WTC11 (cell line): ENCODE measurements around the gene HSPG2. TPM values are rescaled to one million over a fixed set of nuclear protein-coding genes. Genes with fewer than 3 reads are reported as not detected.

ENCODE experiments used
- ATAC-seq: fragments of 200-7000 bp; cut with Tn5 transposase; 2 replicates; pipeline ENCODE4 v1.10.0; 2021; ENCODE audit warnings: mild to moderate bottlenecking, moderate library complexity
- CTCF ChIA-PET: fragments of 300-600 bp; sonication (Branson Sonifier 250); formaldehyde crosslinking; loops from one replicate; lab custom pipeline; 2021; ENCODE audit warnings: antibody characterized with exemption; lab: Charles Lee
- POLR2A ChIA-PET: fragments of 350-600 bp; sonication (Branson Sonifier 250); formaldehyde crosslinking; loops from one replicate; lab custom pipeline; 2021; ENCODE audit warnings: antibody characterized with exemption; lab: Charles Lee
- DNase-seq: peaks from one replicate; pipeline ENCODE4 v3.0.0; 2021; ENCODE audit warnings: low spot score
- H3K27ac Mint-ChIP-seq: 2 replicates; pipeline ENCODE4 v1.8.0; 2021; ENCODE audit warnings: mixed read lengths
- H3K27me3 Mint-ChIP-seq: 2 replicates; pipeline ENCODE4 v1.8.0; 2021; ENCODE audit warnings: low read depth, mild to moderate bottlenecking, moderate library complexity, mixed read lengths
- H3K36me3 Mint-ChIP-seq: 2 replicates; pipeline ENCODE4 v1.8.0; 2021; ENCODE audit warnings: mixed read lengths
- H3K4me1 Mint-ChIP-seq: 2 replicates; pipeline ENCODE4 v1.8.0; 2022; ENCODE audit warnings: mixed read lengths
- H3K4me3 Mint-ChIP-seq: 2 replicates; pipeline ENCODE4 v1.8.0; 2021; ENCODE audit warnings: mild to moderate bottlenecking, moderate library complexity, mixed read lengths
- H3K9me3 Mint-ChIP-seq: 2 replicates; pipeline ENCODE4 v1.8.0; 2021; ENCODE audit warnings: mixed read lengths
- EMX1 ChIP-seq: fragments of 250-450 bp; sonication (Bioruptor Pico); IDR thresholded peaks from 2 replicates; pipeline ENCODE4 v1.8.0; 2021; ENCODE audit warnings: mild to moderate bottlenecking
- FOXJ3 ChIP-seq: sonication (generic); formaldehyde crosslinking; IDR thresholded peaks from 2 replicates; pipeline ENCODE4 v1.9.0; 2021; ENCODE audit warnings: missing genetic modification reagents, mild to moderate bottlenecking, borderline replicate concordance
- FOXP1 ChIP-seq: sonication (generic); formaldehyde crosslinking; IDR thresholded peaks from 2 replicates; pipeline ENCODE4 v1.8.0; 2022; ENCODE audit warnings: missing genetic modification reagents, mild to moderate bottlenecking, moderate library complexity, borderline replicate concordance
- KAT7 ChIP-seq: sonication (generic); formaldehyde crosslinking; IDR thresholded peaks from 2 replicates; pipeline ENCODE4 v1.8.1; 2023; ENCODE audit warnings: missing genetic modification reagents, mild to moderate bottlenecking, borderline replicate concordance
- NR2C2 ChIP-seq: sonication (generic); formaldehyde crosslinking; IDR thresholded peaks from 2 replicates; pipeline ENCODE4 v1.8.0; 2022; ENCODE audit warnings: mild to moderate bottlenecking, missing genetic modification reagents
- NR3C1 ChIP-seq: sonication (generic); formaldehyde crosslinking; conservative IDR thresholded peaks from 2 replicates; pipeline ENCODE4 v1.8.1; 2023; ENCODE audit warnings: low read depth, mild to moderate bottlenecking, missing genetic modification reagents
- PRRX2 ChIP-seq: fragments of 250-450 bp; sonication (Bioruptor Pico); IDR thresholded peaks from 2 replicates; pipeline ENCODE4 v1.8.0; 2021; ENCODE audit warnings: mild to moderate bottlenecking
- RELA ChIP-seq: sonication (generic); formaldehyde crosslinking; IDR thresholded peaks from 2 replicates; pipeline ENCODE4 v1.8.1; 2022; ENCODE audit warnings: missing genetic modification reagents, mild to moderate bottlenecking, borderline replicate concordance
- SMAD4 ChIP-seq: sonication (generic); formaldehyde crosslinking; IDR thresholded peaks from 2 replicates; pipeline ENCODE4 v1.8.0; 2022; ENCODE audit warnings: mild to moderate bottlenecking, missing genetic modification reagents
- ZNF317 ChIP-seq: sonication (generic); formaldehyde crosslinking; IDR thresholded peaks from 2 replicates; pipeline ENCODE4 v1.8.1; 2023; ENCODE audit warnings: low read depth, mild to moderate bottlenecking, moderate library complexity, missing genetic modification reagents, borderline replicate concordance
- ZNF416 ChIP-seq: fragments of 250-450 bp; sonication (Bioruptor Pico); IDR thresholded peaks from 2 replicates; pipeline ENCODE4 v1.9.0; 2021; ENCODE audit warnings: mild to moderate bottlenecking, inconsistent platforms
- ZNF423 ChIP-seq: fragments of 250-450 bp; sonication (Bioruptor Pico); IDR thresholded peaks from 2 replicates; pipeline ENCODE4 v2.1.2; 2022; ENCODE audit warnings: mild to moderate bottlenecking, moderate library complexity
- total RNA-seq: library from RNA; stranded (reverse); gene quantifications from 3 replicates; pipeline ENCODE4 v1.2.3, GENCODE V29; 2021
- TF ChIP-seq, protein P1 (sequence below): fragments of 250-450 bp; sonication (Bioruptor Pico); IDR thresholded peaks from 2 replicates; pipeline ENCODE4 v1.8.0; 2021; ENCODE audit warnings: mild to moderate bottlenecking
- TF ChIP-seq, protein P2 (sequence below): sonication (generic); formaldehyde crosslinking; IDR thresholded peaks from 2 replicates; pipeline ENCODE4 v1.8.1; 2022; ENCODE audit warnings: mild to moderate bottlenecking, missing genetic modification reagents, moderate library complexity, borderline replicate concordance
- TF ChIP-seq, protein P3 (sequence below): fragments of 250-450 bp; sonication (Bioruptor Pico); IDR thresholded peaks from 2 replicates; pipeline ENCODE4 v1.9.0; 2021; ENCODE audit warnings: mild to moderate bottlenecking, borderline replicate concordance
- TF ChIP-seq, protein P4 (sequence below): sonication (generic); formaldehyde crosslinking; IDR thresholded peaks from 2 replicates; pipeline ENCODE4 v1.8.1; 2022; ENCODE audit warnings: low read depth, missing genetic modification reagents, borderline replicate concordance

The HSPG2 gene
- total RNA-seq, 1 experiment from 2014 or later = 120 TPM

DNA sequence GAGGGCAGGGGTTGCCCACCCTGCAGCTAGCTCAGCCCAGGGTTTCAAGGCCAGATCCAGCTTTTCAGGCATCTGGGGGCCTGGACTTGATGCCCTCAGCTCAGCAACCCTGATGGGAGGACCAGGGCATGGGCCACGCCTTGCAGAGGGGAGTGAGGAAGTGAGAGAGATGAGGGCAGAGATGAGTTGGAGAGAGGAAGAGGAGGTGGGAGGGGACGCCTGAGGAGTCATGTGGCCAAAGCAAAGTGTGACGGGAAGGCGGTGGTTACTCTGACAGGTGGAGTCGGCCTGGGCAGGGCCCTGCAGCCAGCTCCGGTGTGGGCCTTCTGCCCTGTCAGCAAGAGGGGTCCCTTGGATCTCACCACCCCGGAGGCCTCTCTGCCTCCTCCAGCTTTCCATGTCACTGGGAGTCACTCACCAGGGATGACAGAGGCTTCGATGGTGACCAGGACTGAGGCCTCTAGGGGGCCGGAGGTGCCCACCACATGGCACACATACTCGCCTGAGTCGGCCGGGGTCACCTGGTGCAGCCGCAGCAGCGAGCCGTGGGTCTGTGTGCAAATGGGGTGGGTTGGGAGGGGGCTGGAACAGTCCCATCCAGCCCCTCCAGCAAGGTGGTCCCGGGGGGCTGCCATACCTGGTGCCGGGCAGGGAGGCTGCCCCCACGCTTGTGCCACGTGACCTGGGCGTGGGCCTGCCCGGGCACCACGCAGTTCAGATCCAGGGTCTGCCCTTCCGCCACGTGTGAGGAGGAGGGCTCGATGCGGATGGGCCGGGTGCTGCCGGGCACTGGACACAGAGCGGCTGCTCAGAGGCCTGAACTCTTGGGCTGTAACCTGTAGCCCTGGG, 84.6 kb downstream of the HSPG2 start:
- H3K4me3 Mint-ChIP-seq = no peak overlapping the region
- DNase-seq (no peak), ATAC-seq (no peak)
- no peaks in the 10 kb centered on the region for H3K4me1 Mint-ChIP-seq
- H3K36me3 Mint-ChIP-seq = peaks cover 32% of the 10 kb centered on the region
- TF ChIP-seq, protein P1, sequence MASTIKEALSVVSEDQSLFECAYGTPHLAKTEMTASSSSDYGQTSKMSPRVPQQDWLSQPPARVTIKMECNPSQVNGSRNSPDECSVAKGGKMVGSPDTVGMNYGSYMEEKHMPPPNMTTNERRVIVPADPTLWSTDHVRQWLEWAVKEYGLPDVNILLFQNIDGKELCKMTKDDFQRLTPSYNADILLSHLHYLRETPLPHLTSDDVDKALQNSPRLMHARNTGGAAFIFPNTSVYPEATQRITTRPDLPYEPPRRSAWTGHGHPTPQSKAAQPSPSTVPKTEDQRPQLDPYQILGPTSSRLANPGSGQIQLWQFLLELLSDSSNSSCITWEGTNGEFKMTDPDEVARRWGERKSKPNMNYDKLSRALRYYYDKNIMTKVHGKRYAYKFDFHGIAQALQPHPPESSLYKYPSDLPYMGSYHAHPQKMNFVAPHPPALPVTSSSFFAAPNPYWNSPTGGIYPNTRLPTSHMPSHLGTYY = no peak
- no peak for TF ChIP-seq SMAD4 (CRISPR knock-in tag)
- no peak for TF ChIP-seq FOXJ3
- TF ChIP-seq ZNF317 (CRISPR knock-in tag) = no peak
- no peak for TF ChIP-seq EMX1
- no peak for TF ChIP-seq ZNF416 (CRISPR knock-in tag)
- no peak for TF ChIP-seq PRRX2 (CRISPR knock-in tag)
- TF ChIP-seq KAT7 = no peak
- TF ChIP-seq, protein P2, sequence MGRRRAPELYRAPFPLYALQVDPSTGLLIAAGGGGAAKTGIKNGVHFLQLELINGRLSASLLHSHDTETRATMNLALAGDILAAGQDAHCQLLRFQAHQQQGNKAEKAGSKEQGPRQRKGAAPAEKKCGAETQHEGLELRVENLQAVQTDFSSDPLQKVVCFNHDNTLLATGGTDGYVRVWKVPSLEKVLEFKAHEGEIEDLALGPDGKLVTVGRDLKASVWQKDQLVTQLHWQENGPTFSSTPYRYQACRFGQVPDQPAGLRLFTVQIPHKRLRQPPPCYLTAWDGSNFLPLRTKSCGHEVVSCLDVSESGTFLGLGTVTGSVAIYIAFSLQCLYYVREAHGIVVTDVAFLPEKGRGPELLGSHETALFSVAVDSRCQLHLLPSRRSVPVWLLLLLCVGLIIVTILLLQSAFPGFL (CRISPR knock-in tag) = no peak
- TF ChIP-seq ZNF423 = no peak
- TF ChIP-seq NR2C2 = no peak
- TF ChIP-seq FOXP1 (CRISPR knock-in tag) = no peak
- TF ChIP-seq, protein P3, sequence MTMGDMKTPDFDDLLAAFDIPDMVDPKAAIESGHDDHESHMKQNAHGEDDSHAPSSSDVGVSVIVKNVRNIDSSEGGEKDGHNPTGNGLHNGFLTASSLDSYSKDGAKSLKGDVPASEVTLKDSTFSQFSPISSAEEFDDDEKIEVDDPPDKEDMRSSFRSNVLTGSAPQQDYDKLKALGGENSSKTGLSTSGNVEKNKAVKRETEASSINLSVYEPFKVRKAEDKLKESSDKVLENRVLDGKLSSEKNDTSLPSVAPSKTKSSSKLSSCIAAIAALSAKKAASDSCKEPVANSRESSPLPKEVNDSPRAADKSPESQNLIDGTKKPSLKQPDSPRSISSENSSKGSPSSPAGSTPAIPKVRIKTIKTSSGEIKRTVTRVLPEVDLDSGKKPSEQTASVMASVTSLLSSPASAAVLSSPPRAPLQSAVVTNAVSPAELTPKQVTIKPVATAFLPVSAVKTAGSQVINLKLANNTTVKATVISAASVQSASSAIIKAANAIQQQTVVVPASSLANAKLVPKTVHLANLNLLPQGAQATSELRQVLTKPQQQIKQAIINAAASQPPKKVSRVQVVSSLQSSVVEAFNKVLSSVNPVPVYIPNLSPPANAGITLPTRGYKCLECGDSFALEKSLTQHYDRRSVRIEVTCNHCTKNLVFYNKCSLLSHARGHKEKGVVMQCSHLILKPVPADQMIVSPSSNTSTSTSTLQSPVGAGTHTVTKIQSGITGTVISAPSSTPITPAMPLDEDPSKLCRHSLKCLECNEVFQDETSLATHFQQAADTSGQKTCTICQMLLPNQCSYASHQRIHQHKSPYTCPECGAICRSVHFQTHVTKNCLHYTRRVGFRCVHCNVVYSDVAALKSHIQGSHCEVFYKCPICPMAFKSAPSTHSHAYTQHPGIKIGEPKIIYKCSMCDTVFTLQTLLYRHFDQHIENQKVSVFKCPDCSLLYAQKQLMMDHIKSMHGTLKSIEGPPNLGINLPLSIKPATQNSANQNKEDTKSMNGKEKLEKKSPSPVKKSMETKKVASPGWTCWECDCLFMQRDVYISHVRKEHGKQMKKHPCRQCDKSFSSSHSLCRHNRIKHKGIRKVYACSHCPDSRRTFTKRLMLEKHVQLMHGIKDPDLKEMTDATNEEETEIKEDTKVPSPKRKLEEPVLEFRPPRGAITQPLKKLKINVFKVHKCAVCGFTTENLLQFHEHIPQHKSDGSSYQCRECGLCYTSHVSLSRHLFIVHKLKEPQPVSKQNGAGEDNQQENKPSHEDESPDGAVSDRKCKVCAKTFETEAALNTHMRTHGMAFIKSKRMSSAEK (CRISPR knock-in tag) = no peak
- no peak for TF ChIP-seq NR3C1 (CRISPR knock-in tag)
- no peaks in the 10 kb centered on the region for H3K9me3 Mint-ChIP-seq
- H3K27ac Mint-ChIP-seq = no peak overlapping the region
- ChIA-PET CTCF (no interaction called here), POLR2A (no interaction called here)
- no peaks in the 10 kb centered on the region for H3K27me3 Mint-ChIP-seq

DNA sequence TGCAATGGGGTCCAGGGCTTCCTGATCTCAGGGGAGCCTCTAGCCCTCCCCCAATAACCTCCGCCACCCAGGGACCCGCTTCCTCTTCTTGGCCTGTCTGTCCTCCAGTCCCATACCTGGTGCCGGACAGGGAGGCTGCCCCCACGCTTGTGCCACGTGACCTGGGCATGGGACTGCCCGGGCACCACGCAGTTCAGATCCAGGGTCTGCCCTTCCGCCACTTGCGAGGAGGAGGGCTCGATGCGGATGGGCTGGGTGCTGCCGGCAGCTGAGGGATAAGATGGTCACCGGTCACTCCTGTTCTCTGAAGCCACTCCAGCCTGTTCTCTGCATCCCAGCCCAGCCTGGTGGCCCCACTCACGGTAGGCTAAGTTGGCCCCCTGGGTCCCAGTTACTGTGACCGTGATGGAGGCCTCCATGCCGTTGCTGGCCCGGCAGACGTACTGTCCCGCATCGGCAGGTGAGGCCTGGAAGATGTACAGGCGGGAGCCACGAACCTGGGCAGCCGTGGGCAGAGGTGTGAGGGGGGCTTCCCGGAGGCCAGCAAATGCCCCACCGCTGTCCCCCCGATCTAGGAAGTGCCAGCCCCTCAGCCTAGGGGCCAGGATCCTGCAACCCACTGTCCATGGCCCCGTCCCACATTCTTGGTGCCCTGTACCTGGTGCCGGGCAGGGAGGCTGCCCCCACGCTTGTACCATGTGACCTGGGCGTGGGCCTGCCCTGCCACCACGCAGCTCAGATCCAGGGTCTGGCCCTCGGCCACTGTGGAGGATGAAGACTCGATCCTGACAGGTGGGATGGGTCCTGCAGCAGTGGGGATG, 85.5 kb downstream of the HSPG2 start:
- H3K36me3 Mint-ChIP-seq = peaks cover 33% of the 10 kb centered on the region
- DNase-seq = no peak
- POLR2A ChIA-PET = no interaction called here
- CTCF ChIA-PET = no interaction called here
- TF ChIP-seq ZNF416 (CRISPR knock-in tag) (no peak), RELA (CRISPR knock-in tag) (no peak), FOXP1 (CRISPR knock-in tag) (0 out of 2 replicates have a peak, but pooled peaks have one; percentile 34)
- TF ChIP-seq, protein P4, sequence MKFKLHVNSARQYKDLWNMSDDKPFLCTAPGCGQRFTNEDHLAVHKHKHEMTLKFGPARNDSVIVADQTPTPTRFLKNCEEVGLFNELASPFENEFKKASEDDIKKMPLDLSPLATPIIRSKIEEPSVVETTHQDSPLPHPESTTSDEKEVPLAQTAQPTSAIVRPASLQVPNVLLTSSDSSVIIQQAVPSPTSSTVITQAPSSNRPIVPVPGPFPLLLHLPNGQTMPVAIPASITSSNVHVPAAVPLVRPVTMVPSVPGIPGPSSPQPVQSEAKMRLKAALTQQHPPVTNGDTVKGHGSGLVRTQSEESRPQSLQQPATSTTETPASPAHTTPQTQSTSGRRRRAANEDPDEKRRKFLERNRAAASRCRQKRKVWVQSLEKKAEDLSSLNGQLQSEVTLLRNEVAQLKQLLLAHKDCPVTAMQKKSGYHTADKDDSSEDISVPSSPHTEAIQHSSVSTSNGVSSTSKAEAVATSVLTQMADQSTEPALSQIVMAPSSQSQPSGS = no peak
- ATAC-seq = no peak
- no peaks in the 10 kb centered on the region for H3K4me1 Mint-ChIP-seq
- H3K27ac Mint-ChIP-seq = no peak overlapping the region
- no peaks in the 10 kb centered on the region for H3K27me3 Mint-ChIP-seq
- H3K4me3 Mint-ChIP-seq = no peak overlapping the region
- no peaks in the 10 kb centered on the region for H3K9me3 Mint-ChIP-seq
